GM12864 (cell line): ENCODE data around the gene DUS2.
"Not testable (repeated sequence)": the region's sequence is repeated elsewhere in the genome, so short reads cannot be mapped to it uniquely, and the experiment has no call there.

Experiments used
- DNase-seq: peaks from one replicate; pipeline ENCODE4 v3.0.0-alpha.2; 2011; ENCODE audit warnings: low read depth
- H3K4me3 ChIP-seq: 2 replicates; pipeline ENCODE4 v1.5.1; 2011; ENCODE audit warnings: mild to moderate bottlenecking, low read depth, low read length, control low read depth
- TF ChIP-seq, protein P1 (sequence below): IDR thresholded peaks from 2 replicates; pipeline ENCODE4 v1.5.1; 2011; ENCODE audit warnings: low read depth, mild to moderate bottlenecking, moderate library complexity, low read length, control low read depth, inconsistent platforms; ENCODE audit errors: missing control alignments

The DUS2 gene

GRCh38 chr16:68111379-68111778, 88.3 kb downstream of the DUS2 start:
- no peak overlapping the region for H3K4me3 ChIP-seq
- no peak for DNase-seq
- TF ChIP-seq, protein P1, sequence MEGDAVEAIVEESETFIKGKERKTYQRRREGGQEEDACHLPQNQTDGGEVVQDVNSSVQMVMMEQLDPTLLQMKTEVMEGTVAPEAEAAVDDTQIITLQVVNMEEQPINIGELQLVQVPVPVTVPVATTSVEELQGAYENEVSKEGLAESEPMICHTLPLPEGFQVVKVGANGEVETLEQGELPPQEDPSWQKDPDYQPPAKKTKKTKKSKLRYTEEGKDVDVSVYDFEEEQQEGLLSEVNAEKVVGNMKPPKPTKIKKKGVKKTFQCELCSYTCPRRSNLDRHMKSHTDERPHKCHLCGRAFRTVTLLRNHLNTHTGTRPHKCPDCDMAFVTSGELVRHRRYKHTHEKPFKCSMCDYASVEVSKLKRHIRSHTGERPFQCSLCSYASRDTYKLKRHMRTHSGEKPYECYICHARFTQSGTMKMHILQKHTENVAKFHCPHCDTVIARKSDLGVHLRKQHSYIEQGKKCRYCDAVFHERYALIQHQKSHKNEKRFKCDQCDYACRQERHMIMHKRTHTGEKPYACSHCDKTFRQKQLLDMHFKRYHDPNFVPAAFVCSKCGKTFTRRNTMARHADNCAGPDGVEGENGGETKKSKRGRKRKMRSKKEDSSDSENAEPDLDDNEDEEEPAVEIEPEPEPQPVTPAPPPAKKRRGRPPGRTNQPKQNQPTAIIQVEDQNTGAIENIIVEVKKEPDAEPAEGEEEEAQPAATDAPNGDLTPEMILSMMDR: no peak

DNA sequence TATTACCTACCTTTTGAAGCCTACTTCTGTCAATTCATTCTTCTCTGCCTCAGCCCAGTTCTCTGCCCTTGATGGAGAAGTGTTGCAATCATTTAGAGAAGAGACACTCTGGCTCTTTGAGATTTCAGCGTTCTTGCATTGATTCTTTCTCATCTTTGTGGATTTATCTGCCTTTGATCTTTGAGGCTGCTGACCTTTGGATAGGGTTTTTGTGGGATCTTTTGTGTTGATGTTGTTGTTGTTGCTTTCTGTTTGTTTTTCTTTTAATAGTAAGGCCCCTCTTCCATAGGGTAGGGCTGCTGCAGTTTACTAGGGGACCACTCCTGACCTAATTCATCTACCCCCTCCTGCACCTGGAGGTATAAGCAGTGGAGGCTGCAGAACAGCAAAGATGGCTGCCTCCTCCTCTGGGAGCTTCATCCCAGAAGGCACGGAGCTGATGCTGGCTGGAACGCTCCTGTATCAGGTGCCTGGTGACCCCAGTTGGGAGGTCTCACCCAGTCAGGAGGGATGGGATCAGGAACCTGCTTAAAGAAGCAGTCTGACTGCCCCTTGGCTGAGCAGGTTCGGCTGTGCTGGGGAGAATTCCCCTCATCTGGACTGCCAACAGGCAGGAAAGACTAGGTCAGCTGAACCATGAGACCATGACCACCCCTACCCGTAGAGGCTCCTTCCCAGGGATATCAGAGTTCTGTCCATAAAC, 90.1 kb downstream of the DUS2 start:
- DNase-seq: no peak
- no peak overlapping the region for H3K4me3 ChIP-seq
- TF ChIP-seq, protein P1: no peak

DNA sequence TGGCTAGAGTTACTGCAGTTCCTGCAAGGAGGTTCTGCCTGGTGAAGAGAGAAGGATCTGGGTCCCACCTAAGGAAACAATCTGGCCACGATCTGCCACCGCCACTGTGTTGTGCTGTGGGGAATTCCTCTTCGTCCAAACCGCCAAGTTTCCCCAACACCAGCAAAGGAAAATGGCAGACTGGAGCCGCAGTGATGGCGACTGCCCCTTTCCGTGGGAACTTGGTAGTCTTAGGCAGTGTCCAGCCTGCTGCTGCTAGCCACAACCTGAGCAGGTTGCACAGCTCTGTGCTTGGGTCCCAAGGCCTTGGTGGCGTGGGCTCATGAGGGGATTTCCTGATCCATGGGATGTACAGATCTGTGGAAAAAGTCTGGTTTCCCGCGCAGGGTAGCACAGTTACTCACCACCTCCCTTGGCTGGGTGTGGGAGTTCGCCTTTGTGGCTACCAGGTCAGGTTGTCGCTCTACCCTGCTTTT, 90.7 kb downstream of the DUS2 start:
- DNase-seq: no peak
- TF ChIP-seq, protein P1: no peak
- H3K4me3 ChIP-seq: no peak overlapping the region

- not testable (repeated sequence) for H3K4me3 ChIP-seq, DNase-seq
These were observed 91.9 kb downstream of the DUS2 start for GRCh38 chr16:68114939-68115338.

- H3K4me3 ChIP-seq: no peak overlapping the region
- TF ChIP-seq, protein P1: no peak
- DNase-seq: no peak
These were observed 92.8 kb downstream of the DUS2 start for GRCh38 chr16:68115851-68116250.

DNA sequence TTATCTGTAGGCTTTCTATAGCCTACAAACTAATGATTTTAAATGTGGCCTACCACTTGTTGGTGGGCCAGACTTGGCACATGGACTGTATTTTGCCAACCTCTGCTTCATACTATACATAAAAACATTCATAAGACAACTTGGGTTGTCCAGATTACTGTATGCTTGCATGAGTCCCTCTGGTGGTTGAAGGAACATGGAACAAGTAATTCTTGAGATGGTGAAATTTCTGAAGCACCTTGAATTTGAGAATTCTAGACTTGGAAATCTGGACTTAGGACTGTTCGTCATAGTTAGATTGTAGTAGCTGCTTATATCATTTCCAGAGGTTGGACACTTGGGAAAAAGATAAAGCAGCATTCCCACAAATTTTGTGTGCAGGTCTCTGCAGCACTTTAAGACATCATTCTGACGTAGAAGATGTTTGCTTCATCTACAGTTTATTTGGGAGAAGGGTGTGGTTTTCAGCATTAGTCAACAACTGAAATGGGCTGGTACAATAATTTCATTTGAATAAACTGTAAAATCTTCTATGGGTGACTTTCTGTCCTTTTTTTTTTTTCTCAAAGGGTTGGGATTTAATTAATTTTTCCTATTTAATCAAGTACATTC, 93.3 kb downstream of the DUS2 start:
- DNase-seq: no peak
- no peak overlapping the region for H3K4me3 ChIP-seq
- TF ChIP-seq, protein P1: peak; percentile 58

GRCh38 chr16:68117884-68118283, 94.8 kb downstream of the DUS2 start:
- DNase-seq: no peak
- TF ChIP-seq, protein P1: no peak
- no peak overlapping the region for H3K4me3 ChIP-seq

DNA sequence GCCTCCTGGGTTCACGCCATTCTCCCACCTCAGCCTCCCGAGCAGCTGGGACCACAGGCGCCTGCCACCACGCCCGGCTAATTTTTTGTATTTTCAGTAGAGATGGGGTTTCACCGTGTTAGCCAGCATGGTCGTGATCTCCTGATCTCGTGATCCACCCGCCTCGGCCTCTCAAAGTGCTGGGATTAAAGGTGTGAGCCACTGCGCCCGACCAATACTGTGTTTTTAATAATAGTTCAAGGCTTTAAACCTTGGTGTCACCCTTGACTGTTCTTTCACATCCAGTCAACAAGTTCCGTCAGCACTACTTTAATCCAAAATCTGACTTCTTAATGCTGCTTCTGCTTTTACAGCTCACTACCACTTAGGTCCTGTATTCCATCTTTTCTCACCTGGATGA, 95.9 kb downstream of the DUS2 start:
- not testable (repeated sequence) for DNase-seq, H3K4me3 ChIP-seq

GRCh38 chr16:68120496-68120895, 97.4 kb downstream of the DUS2 start:
- not testable (repeated sequence) for DNase-seq, H3K4me3 ChIP-seq
